A673 (cell line): Measurements from ENCODE around the gene LRRC43.

Source experiments
- EZH2 ChIP-seq: fragments of 200-600 bp; sonication (generic); IDR thresholded peaks from 2 replicates; pipeline ENCODE4 v1.6.1; 2017; ENCODE audit warnings: borderline replicate concordance, low read depth, mild to moderate bottlenecking, mixed read lengths, antibody characterized with exemption, low read length; ENCODE audit not compliant: poor library complexity, severe bottlenecking
- TF ChIP-seq, protein P1 (sequence below): fragments of 300-800, 200-600 bp; sonication (generic); conservative IDR thresholded peaks from 2 replicates; pipeline ENCODE4 v1.5.1; 2017; ENCODE audit warnings: low read depth, mild to moderate bottlenecking, antibody characterized with exemption, low read length, moderate library complexity, mixed read lengths

DNA sequence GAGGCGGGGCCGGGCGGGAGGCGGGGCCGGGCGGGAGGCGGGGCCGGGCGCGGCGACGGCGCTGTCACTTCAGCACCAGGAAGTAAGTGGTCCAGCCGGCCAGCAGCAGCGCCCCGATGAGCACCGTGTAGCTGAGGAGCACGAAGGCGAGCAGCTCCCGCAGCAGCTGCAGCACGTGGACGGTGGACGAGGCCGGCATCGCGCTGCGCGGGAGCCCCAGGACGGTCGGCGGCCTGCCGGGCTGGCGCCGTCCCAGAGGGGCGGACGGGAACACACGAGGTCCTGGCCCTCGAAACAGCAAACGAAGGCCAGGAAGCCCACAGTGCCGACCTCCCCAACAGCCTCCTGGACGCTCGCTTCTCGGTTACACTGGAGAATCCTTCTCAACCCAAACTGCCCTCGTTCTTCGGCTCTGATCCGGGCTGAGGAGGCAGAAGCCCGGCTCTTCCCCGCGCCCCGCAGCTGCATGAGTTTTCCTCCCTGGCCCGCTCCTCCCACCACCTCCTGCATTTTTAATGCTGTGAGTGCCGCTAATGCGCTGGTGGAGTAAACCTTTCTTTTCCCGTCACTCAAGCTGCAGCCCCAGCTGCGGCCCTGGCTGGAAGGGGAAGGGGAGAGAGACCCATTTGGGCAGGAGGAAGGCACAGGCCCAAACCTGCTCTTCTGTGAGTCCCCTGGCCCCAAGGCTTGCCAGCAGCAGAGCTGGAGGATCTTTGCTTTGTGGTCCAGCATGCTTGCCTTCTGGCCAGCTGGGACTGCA lies 43.6 kb downstream of the LRRC43 start:
- TF ChIP-seq EZH2: no peak
- TF ChIP-seq, protein P1, sequence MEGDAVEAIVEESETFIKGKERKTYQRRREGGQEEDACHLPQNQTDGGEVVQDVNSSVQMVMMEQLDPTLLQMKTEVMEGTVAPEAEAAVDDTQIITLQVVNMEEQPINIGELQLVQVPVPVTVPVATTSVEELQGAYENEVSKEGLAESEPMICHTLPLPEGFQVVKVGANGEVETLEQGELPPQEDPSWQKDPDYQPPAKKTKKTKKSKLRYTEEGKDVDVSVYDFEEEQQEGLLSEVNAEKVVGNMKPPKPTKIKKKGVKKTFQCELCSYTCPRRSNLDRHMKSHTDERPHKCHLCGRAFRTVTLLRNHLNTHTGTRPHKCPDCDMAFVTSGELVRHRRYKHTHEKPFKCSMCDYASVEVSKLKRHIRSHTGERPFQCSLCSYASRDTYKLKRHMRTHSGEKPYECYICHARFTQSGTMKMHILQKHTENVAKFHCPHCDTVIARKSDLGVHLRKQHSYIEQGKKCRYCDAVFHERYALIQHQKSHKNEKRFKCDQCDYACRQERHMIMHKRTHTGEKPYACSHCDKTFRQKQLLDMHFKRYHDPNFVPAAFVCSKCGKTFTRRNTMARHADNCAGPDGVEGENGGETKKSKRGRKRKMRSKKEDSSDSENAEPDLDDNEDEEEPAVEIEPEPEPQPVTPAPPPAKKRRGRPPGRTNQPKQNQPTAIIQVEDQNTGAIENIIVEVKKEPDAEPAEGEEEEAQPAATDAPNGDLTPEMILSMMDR: no peak
